Measurements from ENCODE around the gene ADGRG6.

The ADGRG6 gene

GRCh38 chr6:142482249-142482648, 180.4 kb downstream of the ADGRG6 start:
- Histone ChIP-seq H3K27ac (ENCODE audit: low read length, poor library complexity, severe bottlenecking) (no peak overlapping the region), H3K36me3 (ENCODE audit: control insufficient read depth in 1 of 2, insufficient read depth in 2 of 2, low read depth in 1 of 2, low read length in 2 of 2) (no peaks in the 10 kb centered on the region), H4K91ac (ENCODE audit: low read length) (no peak overlapping the region), H2BK15ac (ENCODE audit: low read depth, poor library complexity, severe bottlenecking) (no peak overlapping the region), H2AFZ (ENCODE audit: low read depth, low read length) (no peak overlapping the region), H3K4ac (ENCODE audit: low read depth in 1 of 2, low read length in 2 of 2) (no peak overlapping the region), H3K9me3 (ENCODE audit: control insufficient read depth, low read length) (peaks cover 6% of the 10 kb centered on the region), H3K27me3 (ENCODE audit: control insufficient read depth in 1 of 2, insufficient read depth in 1 of 2, low read length in 2 of 2) (no peaks in the 10 kb centered on the region), H3K4me1 (ENCODE audit: control insufficient read depth, insufficient read depth, low read depth, low read length) (no peaks in the 10 kb centered on the region), H2AK5ac (ENCODE audit: low read length, severe bottlenecking) (no peak overlapping the region), H4K8ac (ENCODE audit: low read length) (no peak overlapping the region), H2BK120ac (ENCODE audit: low read depth, low read length) (no peak overlapping the region), H3K4me3 (ENCODE audit: insufficient read depth in 1 of 2, low read depth in 1 of 2, low read length in 2 of 2) (no peak overlapping the region), H2BK5ac (ENCODE audit: low read depth, low read length, poor library complexity, severe bottlenecking) (no peak overlapping the region), H3K79me1 (replicated peaks; ENCODE audit: low read length, poor library complexity, severe bottlenecking) (no peaks in the 10 kb centered on the region), H3K18ac (ENCODE audit: low read depth in 1 of 2, low read length in 2 of 2) (no peak overlapping the region), H3K9ac (ENCODE audit: low read length) (no peak overlapping the region), H3K4me2 (ENCODE audit: low read length, poor library complexity, severe bottlenecking) (no peak overlapping the region), H3K23ac (ENCODE audit: low read length in 2 of 2) (no peak overlapping the region), H2BK12ac (ENCODE audit: low read length in 2 of 2) (no peak overlapping the region), H3K14ac (ENCODE audit: low read length in 2 of 2) (no peak overlapping the region)
- WGBS, result 65% methylated on average over 1 of the region's 1 CpG
- DNase-seq, result peak; percentile 8

DNA sequence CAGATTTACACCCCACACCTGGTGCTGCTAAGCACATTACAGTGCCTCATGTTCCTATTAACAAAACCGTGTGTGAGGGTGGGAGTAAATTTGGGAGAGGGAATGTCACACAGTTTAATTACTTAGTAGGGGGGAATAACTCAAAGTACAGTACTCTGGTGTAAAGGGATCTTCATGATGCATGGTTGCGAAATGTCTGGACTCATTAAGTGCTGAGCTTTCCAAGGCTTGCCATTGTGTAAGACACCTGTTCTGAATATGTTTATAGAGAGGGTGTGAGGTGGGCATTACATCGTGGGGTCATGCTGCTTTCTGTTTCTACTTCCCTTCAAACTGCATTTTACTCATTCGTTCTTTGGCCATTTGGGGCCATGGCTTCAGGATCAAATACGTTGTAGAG, 181.2 kb downstream of the ADGRG6 start:
- Histone ChIP-seq H2AK5ac (ENCODE audit: low read length, severe bottlenecking) (no peak overlapping the region), H3K4me1 (ENCODE audit: control insufficient read depth, insufficient read depth, low read depth, low read length) (no peaks in the 10 kb centered on the region), H2BK12ac (ENCODE audit: low read length in 2 of 2) (no peak overlapping the region), H3K4me2 (ENCODE audit: low read length, poor library complexity, severe bottlenecking) (no peak overlapping the region), H3K36me3 (ENCODE audit: control insufficient read depth in 1 of 2, insufficient read depth in 2 of 2, low read depth in 1 of 2, low read length in 2 of 2) (no peaks in the 10 kb centered on the region), H3K9ac (ENCODE audit: low read length) (no peak overlapping the region), H4K8ac (ENCODE audit: low read length) (no peak overlapping the region), H3K4me3 (ENCODE audit: insufficient read depth in 1 of 2, low read depth in 1 of 2, low read length in 2 of 2) (no peak overlapping the region), H3K23ac (ENCODE audit: low read length in 2 of 2) (no peak overlapping the region), H3K9me3 (ENCODE audit: control insufficient read depth, low read length) (peaks cover 6% of the 10 kb centered on the region), H3K14ac (ENCODE audit: low read length in 2 of 2) (no peak overlapping the region), H3K27me3 (ENCODE audit: control insufficient read depth in 1 of 2, insufficient read depth in 1 of 2, low read length in 2 of 2) (no peaks in the 10 kb centered on the region), H2AFZ (ENCODE audit: low read depth, low read length) (no peak overlapping the region), H4K91ac (ENCODE audit: low read length) (no peak overlapping the region), H3K79me1 (replicated peaks; ENCODE audit: low read length, poor library complexity, severe bottlenecking) (no peaks in the 10 kb centered on the region), H2BK5ac (ENCODE audit: low read depth, low read length, poor library complexity, severe bottlenecking) (no peak overlapping the region), H3K18ac (ENCODE audit: low read depth in 1 of 2, low read length in 2 of 2) (no peak overlapping the region), H2BK15ac (ENCODE audit: low read depth, poor library complexity, severe bottlenecking) (no peak overlapping the region), H2BK120ac (ENCODE audit: low read depth, low read length) (no peak overlapping the region), H3K27ac (ENCODE audit: low read length, poor library complexity, severe bottlenecking) (no peak overlapping the region), H3K4ac (ENCODE audit: low read depth in 1 of 2, low read length in 2 of 2) (no peak overlapping the region)
- DNase-seq, result no peak
- WGBS, result 82% methylated on average over 3 of the region's 5 CpGs

DNA sequence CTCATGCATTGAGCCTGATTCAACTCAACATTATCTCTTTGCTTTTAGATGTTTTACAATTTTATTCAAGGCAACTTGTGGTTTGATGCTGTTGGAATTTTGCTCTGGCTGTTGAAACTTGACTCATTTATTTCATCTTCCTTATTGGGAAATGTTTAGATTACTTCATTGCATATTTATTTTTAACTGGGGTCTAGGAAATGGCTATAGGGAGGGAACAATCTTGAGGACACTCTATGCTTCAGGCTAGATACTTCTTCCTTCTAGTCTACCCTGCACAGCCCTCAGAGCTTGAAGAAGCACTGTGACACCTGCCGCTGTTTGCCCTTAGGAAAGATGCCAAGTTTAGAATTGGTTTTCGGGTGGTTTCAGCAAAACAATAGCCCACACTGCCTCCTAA, 183.4 kb downstream of the ADGRG6 start:
- Histone ChIP-seq H4K91ac (ENCODE audit: low read length) (no peak overlapping the region), H3K4me1 (ENCODE audit: control insufficient read depth, insufficient read depth, low read depth, low read length) (no peaks in the 10 kb centered on the region), H2AK5ac (ENCODE audit: low read length, severe bottlenecking) (no peak overlapping the region), H3K9ac (ENCODE audit: low read length) (no peak overlapping the region), H3K18ac (ENCODE audit: low read depth in 1 of 2, low read length in 2 of 2) (no peak overlapping the region), H2AFZ (ENCODE audit: low read depth, low read length) (no peak overlapping the region), H2BK12ac (ENCODE audit: low read length in 2 of 2) (no peak overlapping the region), H4K8ac (ENCODE audit: low read length) (no peak overlapping the region), H3K27ac (ENCODE audit: low read length, poor library complexity, severe bottlenecking) (no peak overlapping the region), H3K23ac (ENCODE audit: low read length in 2 of 2) (no peak overlapping the region), H3K14ac (ENCODE audit: low read length in 2 of 2) (no peak overlapping the region), H3K27me3 (ENCODE audit: control insufficient read depth in 1 of 2, insufficient read depth in 1 of 2, low read length in 2 of 2) (no peaks in the 10 kb centered on the region), H3K79me1 (replicated peaks; ENCODE audit: low read length, poor library complexity, severe bottlenecking) (no peaks in the 10 kb centered on the region), H3K9me3 (ENCODE audit: control insufficient read depth, low read length) (peaks cover 6% of the 10 kb centered on the region), H3K36me3 (ENCODE audit: control insufficient read depth in 1 of 2, insufficient read depth in 2 of 2, low read depth in 1 of 2, low read length in 2 of 2) (no peaks in the 10 kb centered on the region), H3K4ac (ENCODE audit: low read depth in 1 of 2, low read length in 2 of 2) (no peak overlapping the region), H2BK120ac (ENCODE audit: low read depth, low read length) (no peak overlapping the region), H2BK15ac (ENCODE audit: low read depth, poor library complexity, severe bottlenecking) (no peak overlapping the region), H2BK5ac (ENCODE audit: low read depth, low read length, poor library complexity, severe bottlenecking) (no peak overlapping the region), H3K4me2 (ENCODE audit: low read length, poor library complexity, severe bottlenecking) (no peak overlapping the region), H3K4me3 (ENCODE audit: insufficient read depth in 1 of 2, low read depth in 1 of 2, low read length in 2 of 2) (no peak overlapping the region)
- 80% methylated on average over 2 of the region's 2 CpGs for WGBS
- DNase-seq, result peak; percentile 26

GRCh38 chr6:142489722-142490610, 188.2 kb downstream of the ADGRG6 start:
- Histone ChIP-seq H3K23ac (ENCODE audit: low read length in 2 of 2) (no peak overlapping the region), H2BK12ac (ENCODE audit: low read length in 2 of 2) (no peak overlapping the region), H3K4me1 (ENCODE audit: control insufficient read depth, insufficient read depth, low read depth, low read length) (no peaks in the 10 kb centered on the region), H3K14ac (ENCODE audit: low read length in 2 of 2) (no peak overlapping the region), H4K8ac (ENCODE audit: low read length) (no peak overlapping the region), H3K18ac (ENCODE audit: low read depth in 1 of 2, low read length in 2 of 2) (no peak overlapping the region), H3K9ac (ENCODE audit: low read length) (no peak overlapping the region), H2BK120ac (ENCODE audit: low read depth, low read length) (no peak overlapping the region), H2AK5ac (ENCODE audit: low read length, severe bottlenecking) (no peak overlapping the region), H4K91ac (ENCODE audit: low read length) (no peak overlapping the region), H3K27ac (ENCODE audit: low read length, poor library complexity, severe bottlenecking) (no peak overlapping the region), H3K36me3 (ENCODE audit: control insufficient read depth in 1 of 2, insufficient read depth in 2 of 2, low read depth in 1 of 2, low read length in 2 of 2) (no peaks in the 10 kb centered on the region), H3K79me1 (replicated peaks; ENCODE audit: low read length, poor library complexity, severe bottlenecking) (no peaks in the 10 kb centered on the region), H3K27me3 (ENCODE audit: control insufficient read depth in 1 of 2, insufficient read depth in 1 of 2, low read length in 2 of 2) (no peaks in the 10 kb centered on the region), H2BK5ac (ENCODE audit: low read depth, low read length, poor library complexity, severe bottlenecking) (no peak overlapping the region), H3K4ac (ENCODE audit: low read depth in 1 of 2, low read length in 2 of 2) (no peak overlapping the region), H3K9me3 (ENCODE audit: control insufficient read depth, low read length) (peaks cover 2% of the 10 kb centered on the region), H2AFZ (ENCODE audit: low read depth, low read length) (no peak overlapping the region), H3K4me2 (ENCODE audit: low read length, poor library complexity, severe bottlenecking) (no peak overlapping the region), H2BK15ac (ENCODE audit: low read depth, poor library complexity, severe bottlenecking) (no peak overlapping the region), H3K4me3 (ENCODE audit: insufficient read depth in 1 of 2, low read depth in 1 of 2, low read length in 2 of 2) (no peak overlapping the region)
- no peak for DNase-seq
- WGBS, result 75% methylated on average over 1 of the region's 1 CpG
